Measurements from ENCODE around the gene CRELD2. TPM values are rescaled to one million over a fixed set of nuclear protein-coding genes. Genes with fewer than 3 reads are reported as not detected.

Gene CRELD2
- total and polyA plus RNA-seq, 2 of the 13 experiments (the other 11 are each of a cell fraction or from before 2014, with no cell fraction given): 17.2 to 44.7 TPM

DNA sequence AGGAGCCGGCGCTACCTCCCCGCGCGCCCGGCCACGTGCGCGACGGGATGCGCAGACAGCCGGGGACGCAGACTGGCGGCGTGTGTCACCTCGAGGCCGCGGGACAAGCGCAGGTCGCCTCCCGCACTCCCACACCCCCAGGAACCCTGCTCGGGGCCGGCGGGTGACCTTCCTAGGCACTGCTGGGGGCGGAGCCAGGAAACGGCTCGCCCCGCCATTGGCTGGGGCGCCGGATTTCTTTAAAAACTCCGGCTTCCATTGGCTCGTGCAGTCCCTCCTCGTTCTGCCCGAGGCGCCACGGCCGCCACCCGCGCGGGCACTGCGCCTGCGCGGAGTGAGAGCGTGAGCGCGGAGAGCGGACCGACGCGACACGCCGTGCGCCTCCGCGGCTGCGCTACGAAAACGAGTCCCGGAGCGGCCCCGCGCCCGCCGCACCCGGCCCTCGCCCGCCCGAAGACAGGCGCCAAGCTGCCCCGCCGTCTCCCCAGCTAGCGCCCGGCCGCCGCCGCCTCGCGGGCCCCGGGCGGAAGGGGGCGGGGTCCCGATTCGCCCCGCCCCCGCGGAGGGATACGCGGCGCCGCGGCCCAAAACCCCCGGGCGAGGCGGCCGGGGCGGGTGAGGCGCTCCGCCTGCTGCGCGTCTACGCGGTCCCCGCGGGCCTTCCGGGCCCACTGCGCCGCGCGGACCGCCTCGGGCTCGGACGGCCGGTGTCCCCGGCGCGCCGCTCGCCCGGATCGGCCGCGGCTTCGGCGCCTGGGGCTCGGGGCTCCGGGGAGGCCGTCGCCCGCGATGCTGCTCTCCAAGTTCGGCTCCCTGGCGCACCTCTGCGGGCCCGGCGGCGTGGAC, 41.9 kb downstream of the CRELD2 start, which contains the start of gene PIM3 (continued):
- TF ChIP-seq SRSF4 (IDR thresholded peaks at IDR 0.05; ENCODE audit: low read depth, low read length, poor library complexity, severe bottlenecking) (peak; percentile 61), ZNF788 (CRISPR knock-in tag; IDR thresholded peaks at IDR 0.05; ENCODE audit: borderline replicate concordance) (0 out of 2 replicates have a peak, but pooled peaks have one; percentile 76), MAFF (IDR thresholded peaks at IDR 0.05; ENCODE audit: low read depth, low read length) (no peak), HDAC2 (CRISPR knock-in tag; IDR thresholded peaks at IDR 0.05) (0 out of 2 replicates have a peak, but pooled peaks have one; percentile 21), BRD4 (CRISPR knock-in tag; IDR thresholded peaks at IDR 0.05) (peak; percentile 85; the same call in 1 of the 2 replicates), ZNF660 (CRISPR knock-in tag; IDR thresholded peaks at IDR 0.05; ENCODE audit: borderline replicate concordance, low read depth) (no peak), KLF12 (CRISPR knock-in tag; IDR thresholded peaks at IDR 0.05; ENCODE audit: borderline replicate concordance) (peak; percentile 38; the same call in 1 of the 2 replicates), NBN (conservative IDR thresholded peaks at IDR 0.05) (no peak), ZNF232 (CRISPR knock-in tag; IDR thresholded peaks at IDR 0.05; ENCODE audit: borderline replicate concordance) (peak; percentile 62; the same call in 1 of the 2 replicates), SKI (IDR thresholded peaks at IDR 0.05; ENCODE audit: partially characterized antibody) (peak; percentile 93), TRIM24 (CRISPR knock-in tag; IDR thresholded peaks at IDR 0.05) (no peak), MEIS1 (CRISPR knock-in tag; IDR thresholded peaks at IDR 0.05; ENCODE audit: borderline replicate concordance) (no peak), ZNF329 (CRISPR knock-in tag; IDR thresholded peaks at IDR 0.05; ENCODE audit: low read depth) (no peak), RARG (CRISPR knock-in tag; IDR thresholded peaks at IDR 0.05; ENCODE audit: low read depth) (no peak), ZFP36L1 (CRISPR knock-in tag; IDR thresholded peaks at IDR 0.05) (0 out of 2 replicates have a peak, but pooled peaks have one; percentile 2), CHCHD3 (CRISPR knock-in tag; IDR thresholded peaks at IDR 0.05) (peak; percentile 35; the same call in 1 of the 2 replicates)
- TF ChIP-seq, protein P1, sequence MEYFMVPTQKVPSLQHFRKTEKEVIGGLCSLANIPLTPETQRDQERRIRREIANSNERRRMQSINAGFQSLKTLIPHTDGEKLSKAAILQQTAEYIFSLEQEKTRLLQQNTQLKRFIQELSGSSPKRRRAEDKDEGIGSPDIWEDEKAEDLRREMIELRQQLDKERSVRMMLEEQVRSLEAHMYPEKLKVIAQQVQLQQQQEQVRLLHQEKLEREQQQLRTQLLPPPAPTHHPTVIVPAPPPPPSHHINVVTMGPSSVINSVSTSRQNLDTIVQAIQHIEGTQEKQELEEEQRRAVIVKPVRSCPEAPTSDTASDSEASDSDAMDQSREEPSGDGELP (IDR thresholded peaks at IDR 0.05; ENCODE audit: borderline replicate concordance, low read depth): no peak; the same call in 1 of the 2 replicates
- TF ChIP-seq, protein P2, sequence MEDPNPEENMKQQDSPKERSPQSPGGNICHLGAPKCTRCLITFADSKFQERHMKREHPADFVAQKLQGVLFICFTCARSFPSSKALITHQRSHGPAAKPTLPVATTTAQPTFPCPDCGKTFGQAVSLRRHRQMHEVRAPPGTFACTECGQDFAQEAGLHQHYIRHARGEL (CRISPR knock-in tag; IDR thresholded peaks at IDR 0.05): no peak
- TF ChIP-seq, protein P3, sequence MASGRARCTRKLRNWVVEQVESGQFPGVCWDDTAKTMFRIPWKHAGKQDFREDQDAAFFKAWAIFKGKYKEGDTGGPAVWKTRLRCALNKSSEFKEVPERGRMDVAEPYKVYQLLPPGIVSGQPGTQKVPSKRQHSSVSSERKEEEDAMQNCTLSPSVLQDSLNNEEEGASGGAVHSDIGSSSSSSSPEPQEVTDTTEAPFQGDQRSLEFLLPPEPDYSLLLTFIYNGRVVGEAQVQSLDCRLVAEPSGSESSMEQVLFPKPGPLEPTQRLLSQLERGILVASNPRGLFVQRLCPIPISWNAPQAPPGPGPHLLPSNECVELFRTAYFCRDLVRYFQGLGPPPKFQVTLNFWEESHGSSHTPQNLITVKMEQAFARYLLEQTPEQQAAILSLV (CRISPR knock-in tag; IDR thresholded peaks at IDR 0.05; ENCODE audit: borderline replicate concordance): peak; percentile 77; the same call in 1 of the 2 replicates
- TF ChIP-seq, protein P4, sequence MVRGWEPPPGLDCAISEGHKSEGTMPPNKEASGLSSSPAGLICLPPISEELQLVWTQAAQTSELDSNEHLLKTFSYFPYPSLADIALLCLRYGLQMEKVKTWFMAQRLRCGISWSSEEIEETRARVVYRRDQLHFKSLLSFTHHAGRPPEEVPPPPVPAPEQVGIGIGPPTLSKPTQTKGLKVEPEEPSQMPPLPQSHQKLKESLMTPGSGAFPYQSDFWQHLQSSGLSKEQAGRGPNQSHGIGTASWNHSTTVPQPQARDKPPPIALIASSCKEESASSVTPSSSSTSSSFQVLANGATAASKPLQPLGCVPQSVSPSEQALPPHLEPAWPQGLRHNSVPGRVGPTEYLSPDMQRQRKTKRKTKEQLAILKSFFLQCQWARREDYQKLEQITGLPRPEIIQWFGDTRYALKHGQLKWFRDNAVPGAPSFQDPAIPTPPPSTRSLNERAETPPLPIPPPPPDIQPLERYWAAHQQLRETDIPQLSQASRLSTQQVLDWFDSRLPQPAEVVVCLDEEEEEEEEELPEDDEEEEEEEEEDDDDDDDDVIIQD (CRISPR knock-in tag; IDR thresholded peaks at IDR 0.05; ENCODE audit: low read depth): no peak; the same call in 1 of the 2 replicates
- TF ChIP-seq, protein P5, sequence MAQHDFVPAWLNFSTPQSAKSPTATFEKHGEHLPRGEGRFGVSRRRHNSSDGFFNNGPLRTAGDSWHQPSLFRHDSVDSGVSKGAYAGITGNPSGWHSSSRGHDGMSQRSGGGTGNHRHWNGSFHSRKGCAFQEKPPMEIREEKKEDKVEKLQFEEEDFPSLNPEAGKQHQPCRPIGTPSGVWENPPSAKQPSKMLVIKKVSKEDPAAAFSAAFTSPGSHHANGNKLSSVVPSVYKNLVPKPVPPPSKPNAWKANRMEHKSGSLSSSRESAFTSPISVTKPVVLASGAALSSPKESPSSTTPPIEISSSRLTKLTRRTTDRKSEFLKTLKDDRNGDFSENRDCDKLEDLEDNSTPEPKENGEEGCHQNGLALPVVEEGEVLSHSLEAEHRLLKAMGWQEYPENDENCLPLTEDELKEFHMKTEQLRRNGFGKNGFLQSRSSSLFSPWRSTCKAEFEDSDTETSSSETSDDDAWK (CRISPR knock-in tag; IDR thresholded peaks at IDR 0.05): no peak

Measured in HepG2 (cell line).